ENCODE results near the gene SUSD6. TPM values are rescaled to one million over a fixed set of nuclear protein-coding genes. Genes with fewer than 3 reads are reported as not detected.

Gene SUSD6
- total RNA-seq, 2 experiments from 2014 or later = 23.1 to 43.6 TPM

DNA sequence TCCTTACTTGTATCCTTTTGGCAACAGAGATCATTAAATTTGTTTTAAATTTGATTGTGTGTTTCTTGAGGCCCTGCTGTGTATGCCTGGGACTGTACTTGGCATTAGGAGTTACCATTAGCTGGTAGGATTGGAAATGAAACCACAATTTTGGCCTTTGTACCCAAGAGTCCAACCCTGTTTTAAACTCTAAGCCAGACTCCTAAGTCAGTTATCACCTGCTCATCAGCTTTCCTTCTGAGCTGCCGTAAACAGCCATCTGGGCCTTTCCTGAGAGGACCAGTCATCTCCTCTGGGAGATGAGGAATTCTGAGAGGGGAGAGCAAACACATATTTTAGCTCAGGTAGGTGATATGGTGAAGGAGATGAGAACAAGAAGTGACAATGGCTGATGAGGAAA lies 81.2 kb downstream of the SUSD6 start:
- H3K4me3 ChIP-seq (ENCODE audit: low read depth, low read length, poor library complexity, severe bottlenecking) = peak overlapping the region; percentile 41
- peaks cover 99% of the 10 kb centered on the region for H3K79me2 ChIP-seq (ENCODE audit: insufficient read depth, low read depth, low read length)
- H3K9me2 ChIP-seq (ENCODE audit: insufficient read depth, low read length) = no peaks in the 10 kb centered on the region
- DNase-seq (ENCODE audit: low spot score) = no peak
- BruUV-seq (replicated peaks) = no TSS peak
- H4K20me1 ChIP-seq (ENCODE audit: insufficient read depth, low read length) = peaks cover 25% of the 10 kb centered on the region
- H3K9me3 ChIP-seq (ENCODE audit: low read length) = no peaks in the 10 kb centered on the region
- H3K27ac ChIP-seq (ENCODE audit: low read depth, low read length, poor library complexity, severe bottlenecking) = peak overlapping the region; percentile 84
- intact Hi-C loops (cut with micrococcal nuclease; ENCODE audit: unreplicated experiment) = loop anchor here (2.0 kb wide), 1 partner anchor 20 kb away; no protein-coding TSS in a partner anchor
- TF ChIP-seq EZH2phosphoT487 (IDR thresholded peaks at IDR 0.05; ENCODE audit: borderline replicate concordance, low read depth, low read length) = no peak
- no peak overlapping the region for H2AFZ ChIP-seq (ENCODE audit: low read length)
- H3K4me1 ChIP-seq (ENCODE audit: insufficient read depth, low read length, poor library complexity, severe bottlenecking) = peaks cover 74% of the 10 kb centered on the region
- peak overlapping the region; percentile 84 for H3K4me2 ChIP-seq (ENCODE audit: low read length)
- H3K36me3 ChIP-seq (ENCODE audit: insufficient read depth, low read length) = peaks cover 32% of the 10 kb centered on the region
- ChIA-PET POLR2A (interaction anchor here (0.5 to 1.5 kb wide), 5 partner anchors 10 to 45 kb away, joined by 3 to 7 read pairs (median 4); no protein-coding TSS in a partner anchor), CTCF (ENCODE audit: unreplicated experiment) (no interaction called here)

DNA sequence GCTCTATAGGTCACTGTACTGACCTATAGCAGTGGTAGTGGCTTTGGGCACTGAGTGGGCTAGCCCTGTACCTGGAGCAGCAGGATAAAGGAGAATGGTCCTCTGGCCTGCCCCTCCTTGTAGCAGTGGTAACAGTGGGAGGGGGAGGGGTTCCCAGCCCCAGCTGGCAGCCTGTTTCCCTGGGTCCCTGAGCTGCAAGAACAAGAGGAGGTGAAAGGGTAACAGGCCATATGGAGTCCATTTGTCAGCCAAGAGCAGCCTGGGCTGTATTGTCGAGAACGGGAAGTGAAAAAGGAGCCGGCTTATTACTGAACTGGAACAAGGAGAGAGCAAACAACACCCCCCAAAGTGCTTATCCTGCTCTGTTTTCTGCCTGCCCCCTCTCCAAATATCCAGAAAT lies 81.7 kb downstream of the SUSD6 start:
- peaks cover 23% of the 10 kb centered on the region for H4K20me1 ChIP-seq (ENCODE audit: insufficient read depth, low read length)
- ChIA-PET CTCF (ENCODE audit: unreplicated experiment) (no interaction called here), POLR2A (interaction anchor here (0.6 to 1.5 kb wide), 2 partner anchors 10 to 112 kb away, joined by 3 to 7 read pairs; no protein-coding TSS in a partner anchor)
- H3K9me2 ChIP-seq (ENCODE audit: insufficient read depth, low read length) = no peaks in the 10 kb centered on the region
- peak; percentile 89 for DNase-seq (ENCODE audit: low spot score)
- TF ChIP-seq EZH2phosphoT487 (IDR thresholded peaks at IDR 0.05; ENCODE audit: borderline replicate concordance, low read depth, low read length) = no peak
- TF ChIP-seq, protein P1, sequence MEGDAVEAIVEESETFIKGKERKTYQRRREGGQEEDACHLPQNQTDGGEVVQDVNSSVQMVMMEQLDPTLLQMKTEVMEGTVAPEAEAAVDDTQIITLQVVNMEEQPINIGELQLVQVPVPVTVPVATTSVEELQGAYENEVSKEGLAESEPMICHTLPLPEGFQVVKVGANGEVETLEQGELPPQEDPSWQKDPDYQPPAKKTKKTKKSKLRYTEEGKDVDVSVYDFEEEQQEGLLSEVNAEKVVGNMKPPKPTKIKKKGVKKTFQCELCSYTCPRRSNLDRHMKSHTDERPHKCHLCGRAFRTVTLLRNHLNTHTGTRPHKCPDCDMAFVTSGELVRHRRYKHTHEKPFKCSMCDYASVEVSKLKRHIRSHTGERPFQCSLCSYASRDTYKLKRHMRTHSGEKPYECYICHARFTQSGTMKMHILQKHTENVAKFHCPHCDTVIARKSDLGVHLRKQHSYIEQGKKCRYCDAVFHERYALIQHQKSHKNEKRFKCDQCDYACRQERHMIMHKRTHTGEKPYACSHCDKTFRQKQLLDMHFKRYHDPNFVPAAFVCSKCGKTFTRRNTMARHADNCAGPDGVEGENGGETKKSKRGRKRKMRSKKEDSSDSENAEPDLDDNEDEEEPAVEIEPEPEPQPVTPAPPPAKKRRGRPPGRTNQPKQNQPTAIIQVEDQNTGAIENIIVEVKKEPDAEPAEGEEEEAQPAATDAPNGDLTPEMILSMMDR (conservative IDR thresholded peaks at IDR 0.05; ENCODE audit: low read length) = no peak
- no peak overlapping the region for H2AFZ ChIP-seq (ENCODE audit: low read length)
- H3K4me3 ChIP-seq (ENCODE audit: low read depth, low read length, poor library complexity, severe bottlenecking) = peak overlapping the region; percentile 41
- peaks cover 27% of the 10 kb centered on the region for H3K36me3 ChIP-seq (ENCODE audit: insufficient read depth, low read length)
- H3K79me2 ChIP-seq (ENCODE audit: insufficient read depth, low read depth, low read length) = peaks cover 98% of the 10 kb centered on the region
- no peaks in the 10 kb centered on the region for H3K9me3 ChIP-seq (ENCODE audit: low read length)
- H3K4me2 ChIP-seq (ENCODE audit: low read length) = peak overlapping the region; percentile 84
- peak overlapping the region; percentile 84 for H3K27ac ChIP-seq (ENCODE audit: low read depth, low read length, poor library complexity, severe bottlenecking)
- intact Hi-C loops (cut with micrococcal nuclease; ENCODE audit: unreplicated experiment) = loop anchor here (1.0 to 2.0 kb wide), 2 partner anchors 20 to 79 kb away; no protein-coding TSS in a partner anchor
- no TSS peak for BruUV-seq (replicated peaks)
- peaks cover 74% of the 10 kb centered on the region for H3K4me1 ChIP-seq (ENCODE audit: insufficient read depth, low read length, poor library complexity, severe bottlenecking)

DNA sequence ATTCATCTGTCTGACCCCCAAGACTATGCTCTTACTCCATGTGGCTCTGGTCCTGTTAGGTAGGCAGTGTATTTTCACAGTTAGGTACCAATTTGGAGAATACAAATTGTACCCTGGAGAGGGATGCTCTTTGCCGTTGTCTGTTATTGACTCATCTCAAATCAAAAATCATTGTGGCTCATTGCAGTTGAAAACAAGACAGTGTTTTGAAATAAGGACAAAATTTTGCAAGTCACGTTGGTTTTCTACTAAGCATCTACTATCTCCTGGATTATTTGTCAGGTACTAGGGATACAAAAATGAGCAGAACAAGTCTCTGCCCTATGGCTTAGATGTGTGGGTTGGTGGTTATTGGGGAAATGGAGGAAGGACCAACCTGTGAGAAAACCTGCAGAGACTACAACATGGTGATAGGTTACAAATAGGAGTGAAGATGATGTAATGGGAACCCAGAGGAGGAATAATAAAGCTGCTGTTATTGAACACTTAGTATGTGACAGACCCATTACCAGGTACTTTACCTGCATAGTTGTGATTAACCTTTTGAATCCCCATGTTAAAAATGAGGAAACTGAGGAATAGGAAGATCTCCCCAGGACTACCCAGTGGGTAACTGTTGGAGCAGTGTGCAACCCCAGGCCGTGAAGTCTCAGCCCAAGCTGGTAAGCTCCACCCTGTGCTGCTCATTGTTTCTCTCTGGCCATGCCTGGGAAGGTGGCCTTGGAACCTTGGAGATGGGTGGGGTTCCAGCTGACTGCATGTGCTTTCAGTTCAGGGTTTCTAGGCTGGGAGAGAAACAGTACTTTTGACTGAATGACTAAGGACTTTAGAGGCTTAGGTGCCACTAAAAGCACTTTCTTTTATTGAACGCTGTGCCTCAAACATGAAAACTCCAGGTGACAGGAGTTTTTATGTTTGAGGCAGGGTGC lies 82.7 kb downstream of the SUSD6 start:
- Histone ChIP-seq H3K4me2 (ENCODE audit: low read length) (peak overlapping the region; percentile 84), H4K20me1 (ENCODE audit: insufficient read depth, low read length) (peaks cover 23% of the 10 kb centered on the region)
- no TSS peak for BruUV-seq (replicated peaks)

More for the DNA sequence above, 82.7 kb downstream of the SUSD6 start:
- Histone ChIP-seq H3K79me2 (ENCODE audit: insufficient read depth, low read depth, low read length) (peaks cover 98% of the 10 kb centered on the region), H3K4me1 (ENCODE audit: insufficient read depth, low read length, poor library complexity, severe bottlenecking) (peaks cover 83% of the 10 kb centered on the region), H3K36me3 (ENCODE audit: insufficient read depth, low read length) (peaks cover 20% of the 10 kb centered on the region), H3K9me3 (ENCODE audit: low read length) (no peaks in the 10 kb centered on the region), H3K27ac (ENCODE audit: low read depth, low read length, poor library complexity, severe bottlenecking) (peak overlapping the region; percentile 84), H3K9me2 (ENCODE audit: insufficient read depth, low read length) (no peaks in the 10 kb centered on the region), H3K4me3 (ENCODE audit: low read depth, low read length, poor library complexity, severe bottlenecking) (peak overlapping the region; percentile 41), H2AFZ (ENCODE audit: low read length) (no peak overlapping the region)
- intact Hi-C loops (cut with micrococcal nuclease; ENCODE audit: unreplicated experiment) = loop anchor here (1.0 to 2.0 kb wide), 2 partner anchors 21 to 80 kb away; no protein-coding TSS in a partner anchor
- ChIA-PET POLR2A (interaction anchor here (0.6 to 1.5 kb wide), 3 partner anchors 11 to 113 kb away, joined by 3 to 7 read pairs (median 3); no protein-coding TSS in a partner anchor), CTCF (ENCODE audit: unreplicated experiment) (interaction anchor here (0.6 kb wide), 1 partner anchor 58 kb away, joined by 3 read pairs; no protein-coding TSS in a partner anchor)
- DNase-seq (ENCODE audit: low spot score) = peak; percentile 52
- TF ChIP-seq, protein P1 (conservative IDR thresholded peaks at IDR 0.05; ENCODE audit: low read length) = no peak
- TF ChIP-seq EZH2phosphoT487 (IDR thresholded peaks at IDR 0.05; ENCODE audit: borderline replicate concordance, low read depth, low read length) = no peak
